K562 (cell line): ENCODE measurements around the gene GCNT2. TPM values are rescaled to one million over a fixed set of nuclear protein-coding genes. Genes with fewer than 3 reads are reported as not detected.

Experiments
- ARID2 ChIP-seq: fragments of 450-650 bp; IDR thresholded peaks from 2 replicates; pipeline ENCODE4 v1.6.1; 2017; ENCODE audit warnings: antibody characterized with exemption, mild to moderate bottlenecking
- CBFB ChIP-seq: sonication (generic); formaldehyde crosslinking; IDR thresholded peaks from 2 replicates; pipeline ENCODE4 v1.4.0; 2020; ENCODE audit warnings: mild to moderate bottlenecking, missing genetic modification reagents
- CHCHD3 ChIP-seq: fragments of 250-450 bp; sonication (Bioruptor Pico); IDR thresholded peaks from 2 replicates; pipeline ENCODE4 v2.1.2; 2022; ENCODE audit warnings: mild to moderate bottlenecking
- FOXK2 ChIP-seq, 2 experiments: fragments of 450-650 bp; IDR thresholded peaks in 1 of 2; conservative IDR thresholded peaks in 1 of 2; 2 replicates each; pipeline ENCODE4 v1.6.1; 2016; ENCODE audit warnings: low read depth in 2 of 2, mild to moderate bottlenecking in 1 of 2
- GATAD2A ChIP-seq: fragments of 450-650 bp; IDR thresholded peaks from 2 replicates; pipeline ENCODE4 v1.6.1; 2017
- GATAD2B ChIP-seq: fragments of 450-650 bp; IDR thresholded peaks from 2 replicates; pipeline ENCODE4 v1.6.1; 2017; ENCODE audit warnings: mild to moderate bottlenecking, borderline replicate concordance
- MBD2 ChIP-seq: sonication (generic); IDR thresholded peaks from 2 replicates; pipeline ENCODE4 v1.6.1; 2016; ENCODE audit warnings: low read depth, borderline replicate concordance
- MED1 ChIP-seq: sonication (generic); formaldehyde crosslinking; IDR thresholded peaks from 2 replicates; pipeline ENCODE4 v1.8.1; 2023; ENCODE audit warnings: missing genetic modification reagents, borderline replicate concordance
- MYC ChIP-seq, 2 experiments: fragments of 250-450 bp in 1 of 2; sonication (Bioruptor Pico) in 1 of 2; IDR thresholded peaks; 2 replicates each; pipeline versions ENCODE4 v1.5.1 to v1.6.1; 2012 to 2021; ENCODE audit warnings: low read depth in 2 of 2, borderline replicate concordance in 1 of 2, improper control_type of control experiment in 1 of 2, low read length in 1 of 2, mild to moderate bottlenecking in 1 of 2, moderate library complexity in 1 of 2
- NFE2 ChIP-seq: IDR thresholded peaks from 2 replicates; pipeline ENCODE4 v1.6.1; 2014; ENCODE audit warnings: antibody characterized with exemption, low read depth
- NFXL1 ChIP-seq: fragments of 450-650 bp; formaldehyde crosslinking; IDR thresholded peaks from 2 replicates; pipeline ENCODE4 v1.4.0; 2021; ENCODE audit warnings: mild to moderate bottlenecking
- PTTG1 ChIP-seq: fragments of 450-650 bp; IDR thresholded peaks from 2 replicates; pipeline ENCODE4 v1.6.1; 2016; ENCODE audit warnings: low read depth, mild to moderate bottlenecking, missing genetic modification characterization, missing compliant biosample characterization
- RBM15 ChIP-seq: fragments of 200-400 bp; formaldehyde crosslinking; IDR thresholded peaks from 2 replicates; pipeline ENCODE4 v1.6.1; 2018; ENCODE audit warnings: mild to moderate bottlenecking, low read length, moderate library complexity; ENCODE audit not compliant: insufficient read depth
- SMARCC2 ChIP-seq: fragments of 450-650 bp; IDR thresholded peaks from 2 replicates; pipeline ENCODE4 v1.6.1; 2017; ENCODE audit warnings: antibody characterized with exemption, moderate library complexity, mild to moderate bottlenecking, low read depth
- U2AF2 ChIP-seq: fragments of 200-400 bp; formaldehyde crosslinking; optimal IDR thresholded peaks from 2 replicates; pipeline ENCODE3; 2017; ENCODE audit warnings: low read depth, mild to moderate bottlenecking, low read length
- ZBED1 ChIP-seq: IDR thresholded peaks from 2 replicates; pipeline ENCODE4 v1.6.1; 2014
- ZKSCAN8 ChIP-seq: fragments of 200-800 bp; sonication (Bioruptor generic); IDR thresholded peaks from 2 replicates; pipeline ENCODE4 v1.6.1; 2016; ENCODE audit warnings: missing genetic modification characterization, missing compliant biosample characterization
- ZNF165 ChIP-seq: fragments of 250-450 bp; sonication (Bioruptor Pico); IDR thresholded peaks from 2 replicates; pipeline ENCODE4 v1.4.0; 2020; ENCODE audit warnings: borderline replicate concordance
- ZNF263 ChIP-seq: sonication (generic); formaldehyde crosslinking; IDR thresholded peaks from 2 replicates; pipeline ENCODE4 v1.8.0; 2022; ENCODE audit warnings: mild to moderate bottlenecking, missing genetic modification reagents, borderline replicate concordance
- ZNF445 ChIP-seq: fragments of 250-450 bp; sonication (Bioruptor Pico); IDR thresholded peaks from 2 replicates; pipeline ENCODE4 v1.4.0; 2020; ENCODE audit warnings: low read depth, mild to moderate bottlenecking, moderate library complexity
- ZNF766 ChIP-seq: fragments of 200-800 bp; sonication (Bioruptor generic); conservative IDR thresholded peaks from 2 replicates; pipeline ENCODE4 v1.6.1; 2016; ENCODE audit warnings: missing genetic modification characterization, missing compliant biosample characterization
- ZNF778 ChIP-seq: fragments of 450-650 bp; formaldehyde crosslinking; IDR thresholded peaks from 2 replicates; pipeline ENCODE4 v1.4.0; 2020; ENCODE audit warnings: mild to moderate bottlenecking, moderate library complexity
- polyA plus RNA-seq, 8 experiments: library from polyadenylated mRNA; depleted of rRNA in 4 of 8; stranded (reverse) in 5 of 8; unstranded in 3 of 8; fragments of >200 nt; fragmentation: Nextera tagmentation in 2 of 8; fragmentation: Illumina TruSeq in 1 of 8; extraction: Ambion mirVana in 2 of 8; extraction: Trizol in 1 of 8; gene quantifications; 2 replicates each; pipeline versions ENCODE4 v1.2.1 to v1.2.3, GENCODE V29; 2011 to 2014; ENCODE audit warnings: inconsistent platforms in 1 of 8, missing spikeins in 1 of 8
- total RNA-seq, 7 experiments: library from RNA; depleted of rRNA in 6 of 7; stranded (reverse); fragments of >200 nt in 6 of 7; fragmentation: Illumina TruSeq in 2 of 7; extraction: Trizol in 2 of 7; gene quantifications; 2 replicates each; pipeline versions ENCODE4 v1.2.1 to v1.2.3, GENCODE V29; 2011 to 2021; ENCODE audit warnings: low replicate concordance in 1 of 7
- TF ChIP-seq, protein P1 (sequence below): fragments of 250-450 bp; sonication (Bioruptor Pico); IDR thresholded peaks from 2 replicates; pipeline ENCODE4 v1.4.0; 2020; ENCODE audit warnings: mild to moderate bottlenecking, moderate library complexity
- TF ChIP-seq, protein P2 (sequence below): fragments of 450-650 bp; IDR thresholded peaks from 2 replicates; pipeline ENCODE4 v1.6.1; 2017; ENCODE audit warnings: antibody characterized with exemption

Gene GCNT2
- total and polyA plus RNA-seq, 9 of the 15 experiments (the other 6 are each of a cell fraction or from before 2014, with no cell fraction given) = 0.78 to 2.6 (median 1.6) TPM

DNA sequence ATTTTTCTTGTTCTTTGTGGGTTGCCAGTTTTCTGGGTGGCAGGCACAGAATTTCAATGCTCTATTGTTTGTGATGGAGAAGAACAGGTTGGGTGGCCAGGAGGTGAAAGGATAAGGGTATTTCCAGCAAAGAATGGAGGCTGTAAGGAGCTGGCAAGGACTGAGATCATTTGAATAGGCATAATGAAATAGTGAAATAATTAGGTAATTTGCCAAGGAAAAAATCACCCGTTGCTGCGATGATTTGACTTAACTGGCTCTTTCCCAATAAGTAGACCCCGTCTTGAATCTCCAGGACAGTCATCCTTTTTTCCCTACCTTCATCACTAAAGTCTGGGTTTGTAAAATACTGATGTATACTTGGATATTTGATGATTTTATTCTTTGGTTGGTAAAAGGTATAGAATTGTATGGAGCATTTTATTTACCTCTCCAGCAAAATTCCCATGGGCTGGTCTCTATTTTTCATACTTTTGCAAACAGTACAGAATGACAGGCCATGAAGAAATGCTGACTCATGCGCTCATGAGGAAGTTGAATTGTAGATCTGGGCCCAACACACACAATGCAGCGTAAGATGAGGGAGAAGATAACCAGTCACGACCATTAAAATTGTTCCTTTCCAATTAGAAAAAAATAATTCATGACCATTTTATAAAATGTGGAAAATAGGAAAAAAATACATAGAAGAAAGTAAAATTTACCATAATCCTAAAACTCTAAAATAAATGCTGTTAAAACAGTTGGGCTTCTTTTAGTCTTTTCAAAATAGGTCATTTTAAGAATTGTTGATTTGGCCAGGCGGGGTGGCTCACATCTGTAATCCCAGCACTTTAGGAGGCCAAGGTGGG lies 2.4 kb upstream of the GCNT2 start (continued):
- TF ChIP-seq ARID2 = no peak
- no peak for TF ChIP-seq U2AF2
- no peak for TF ChIP-seq MBD2
- peak; percentile 79 for TF ChIP-seq GATAD2A
- no peak for TF ChIP-seq ZNF263 (CRISPR knock-in tag)
- TF ChIP-seq ZNF445 (CRISPR knock-in tag) = peak; percentile 53; the same call in 1 of the 2 replicates
- TF ChIP-seq GATAD2B = peak; percentile 98
- no peak; the same call in 1 of the 2 replicates for TF ChIP-seq ZNF766 (CRISPR knock-in tag)
- no peak for TF ChIP-seq NFXL1 (CRISPR knock-in tag)
- no peak for TF ChIP-seq CHCHD3 (CRISPR knock-in tag)
- no peak for TF ChIP-seq MED1
- TF ChIP-seq PTTG1 (tag) = no peak
- TF ChIP-seq RBM15 = no peak
- TF ChIP-seq ZNF778 (CRISPR knock-in tag) = no peak
- TF ChIP-seq, protein P1, sequence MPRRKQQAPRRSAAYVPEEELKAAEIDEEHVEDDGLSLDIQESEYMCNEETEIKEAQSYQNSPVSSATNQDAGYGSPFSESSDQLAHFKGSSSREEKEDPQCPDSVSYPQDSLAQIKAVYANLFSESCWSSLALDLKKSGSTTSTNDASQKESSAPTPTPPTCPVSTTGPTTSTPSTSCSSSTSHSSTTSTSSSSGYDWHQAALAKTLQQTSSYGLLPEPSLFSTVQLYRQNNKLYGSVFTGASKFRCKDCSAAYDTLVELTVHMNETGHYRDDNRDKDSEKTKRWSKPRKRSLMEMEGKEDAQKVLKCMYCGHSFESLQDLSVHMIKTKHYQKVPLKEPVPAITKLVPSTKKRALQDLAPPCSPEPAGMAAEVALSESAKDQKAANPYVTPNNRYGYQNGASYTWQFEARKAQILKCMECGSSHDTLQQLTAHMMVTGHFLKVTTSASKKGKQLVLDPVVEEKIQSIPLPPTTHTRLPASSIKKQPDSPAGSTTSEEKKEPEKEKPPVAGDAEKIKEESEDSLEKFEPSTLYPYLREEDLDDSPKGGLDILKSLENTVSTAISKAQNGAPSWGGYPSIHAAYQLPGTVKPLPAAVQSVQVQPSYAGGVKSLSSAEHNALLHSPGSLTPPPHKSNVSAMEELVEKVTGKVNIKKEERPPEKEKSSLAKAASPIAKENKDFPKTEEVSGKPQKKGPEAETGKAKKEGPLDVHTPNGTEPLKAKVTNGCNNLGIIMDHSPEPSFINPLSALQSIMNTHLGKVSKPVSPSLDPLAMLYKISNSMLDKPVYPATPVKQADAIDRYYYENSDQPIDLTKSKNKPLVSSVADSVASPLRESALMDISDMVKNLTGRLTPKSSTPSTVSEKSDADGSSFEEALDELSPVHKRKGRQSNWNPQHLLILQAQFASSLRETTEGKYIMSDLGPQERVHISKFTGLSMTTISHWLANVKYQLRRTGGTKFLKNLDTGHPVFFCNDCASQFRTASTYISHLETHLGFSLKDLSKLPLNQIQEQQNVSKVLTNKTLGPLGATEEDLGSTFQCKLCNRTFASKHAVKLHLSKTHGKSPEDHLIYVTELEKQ = 0 out of 2 replicates have a peak, but pooled peaks have one; percentile 3
- TF ChIP-seq MYC (IDR thresholded peaks at IDR 0.05; ENCODE audit: low read depth, low read length) = peak; percentile 33; the same call in 1 of the 2 replicates
- TF ChIP-seq MYC (CRISPR knock-in tag; IDR thresholded peaks at IDR 0.05; ENCODE audit: borderline replicate concordance, low read depth) = no peak
- no peak for TF ChIP-seq ZNF165 (CRISPR knock-in tag)
- peak; percentile 100 for TF ChIP-seq NFE2
- TF ChIP-seq ZBED1 = peak; percentile 78
- TF ChIP-seq SMARCC2 = peak; percentile 96
- TF ChIP-seq, protein P2, sequence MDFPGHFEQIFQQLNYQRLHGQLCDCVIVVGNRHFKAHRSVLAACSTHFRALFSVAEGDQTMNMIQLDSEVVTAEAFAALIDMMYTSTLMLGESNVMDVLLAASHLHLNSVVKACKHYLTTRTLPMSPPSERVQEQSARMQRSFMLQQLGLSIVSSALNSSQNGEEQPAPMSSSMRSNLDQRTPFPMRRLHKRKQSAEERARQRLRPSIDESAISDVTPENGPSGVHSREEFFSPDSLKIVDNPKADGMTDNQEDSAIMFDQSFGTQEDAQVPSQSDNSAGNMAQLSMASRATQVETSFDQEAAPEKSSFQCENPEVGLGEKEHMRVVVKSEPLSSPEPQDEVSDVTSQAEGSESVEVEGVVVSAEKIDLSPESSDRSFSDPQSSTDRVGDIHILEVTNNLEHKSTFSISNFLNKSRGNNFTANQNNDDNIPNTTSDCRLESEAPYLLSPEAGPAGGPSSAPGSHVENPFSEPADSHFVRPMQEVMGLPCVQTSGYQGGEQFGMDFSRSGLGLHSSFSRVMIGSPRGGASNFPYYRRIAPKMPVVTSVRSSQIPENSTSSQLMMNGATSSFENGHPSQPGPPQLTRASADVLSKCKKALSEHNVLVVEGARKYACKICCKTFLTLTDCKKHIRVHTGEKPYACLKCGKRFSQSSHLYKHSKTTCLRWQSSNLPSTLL = no peak
- no peak for TF ChIP-seq CBFB (CRISPR knock-in tag)
- peak; percentile 14; the same call in 1 of the 2 replicates for TF ChIP-seq ZKSCAN8 (CRISPR knock-in tag)
- peak in 1 of 2 experiments; percentile 14; a peak in 1 of 4 replicates for TF ChIP-seq FOXK2 (conservative IDR thresholded peaks at IDR 0.05 in 1 of 2, IDR thresholded peaks at IDR 0.05 in 1 of 2; ENCODE audit: low read depth in 2 of 2)
